ENCODE measurements around the gene PACC1.

The PACC1 gene

GRCh38 chr1:212375986-212376385, 38.7 kb downstream of the PACC1 start:
- no peaks in the 10 kb centered on the region for H3K27me3 ChIP-seq (ENCODE audit: insufficient read depth, low read length, poor library complexity)
- H3K27ac ChIP-seq (ENCODE audit: low read length) = no peak overlapping the region
- DNase-seq = no peak
- no peak overlapping the region for H3K4me2 ChIP-seq (ENCODE audit: insufficient read depth, low read length)
- no peaks in the 10 kb centered on the region; the same call in 1 of the 2 replicates for H4K20me1 ChIP-seq (ENCODE audit: insufficient read depth, low read length)
- no peaks in the 10 kb centered on the region for H3K79me2 ChIP-seq (ENCODE audit: insufficient read depth, low read length)
- TF ChIP-seq, protein P1, sequence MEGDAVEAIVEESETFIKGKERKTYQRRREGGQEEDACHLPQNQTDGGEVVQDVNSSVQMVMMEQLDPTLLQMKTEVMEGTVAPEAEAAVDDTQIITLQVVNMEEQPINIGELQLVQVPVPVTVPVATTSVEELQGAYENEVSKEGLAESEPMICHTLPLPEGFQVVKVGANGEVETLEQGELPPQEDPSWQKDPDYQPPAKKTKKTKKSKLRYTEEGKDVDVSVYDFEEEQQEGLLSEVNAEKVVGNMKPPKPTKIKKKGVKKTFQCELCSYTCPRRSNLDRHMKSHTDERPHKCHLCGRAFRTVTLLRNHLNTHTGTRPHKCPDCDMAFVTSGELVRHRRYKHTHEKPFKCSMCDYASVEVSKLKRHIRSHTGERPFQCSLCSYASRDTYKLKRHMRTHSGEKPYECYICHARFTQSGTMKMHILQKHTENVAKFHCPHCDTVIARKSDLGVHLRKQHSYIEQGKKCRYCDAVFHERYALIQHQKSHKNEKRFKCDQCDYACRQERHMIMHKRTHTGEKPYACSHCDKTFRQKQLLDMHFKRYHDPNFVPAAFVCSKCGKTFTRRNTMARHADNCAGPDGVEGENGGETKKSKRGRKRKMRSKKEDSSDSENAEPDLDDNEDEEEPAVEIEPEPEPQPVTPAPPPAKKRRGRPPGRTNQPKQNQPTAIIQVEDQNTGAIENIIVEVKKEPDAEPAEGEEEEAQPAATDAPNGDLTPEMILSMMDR (IDR thresholded peaks at IDR 0.05; ENCODE audit: borderline replicate concordance, extremely low read depth, low read length, poor library complexity, severe bottlenecking) = no peak
- no peak overlapping the region for H3K4me3 ChIP-seq (ENCODE audit: low read depth in 1 of 2, low read length in 2 of 2)
- H3K4me1 ChIP-seq (ENCODE audit: insufficient read depth, low read length) = no peaks in the 10 kb centered on the region
- no peak overlapping the region for H2AFZ ChIP-seq (ENCODE audit: low read depth, low read length)
- peaks cover 80% of the 10 kb centered on the region for H3K36me3 ChIP-seq (ENCODE audit: insufficient read depth, low read length)
- no peak for ATAC-seq (ENCODE audit: insufficient read depth, low read depth)
- H3K9ac ChIP-seq (ENCODE audit: low read depth, low read length) = no peak overlapping the region
- H3K9me3 ChIP-seq (ENCODE audit: insufficient read depth, low read length, severe bottlenecking) = no peaks in the 10 kb centered on the region

DNA sequence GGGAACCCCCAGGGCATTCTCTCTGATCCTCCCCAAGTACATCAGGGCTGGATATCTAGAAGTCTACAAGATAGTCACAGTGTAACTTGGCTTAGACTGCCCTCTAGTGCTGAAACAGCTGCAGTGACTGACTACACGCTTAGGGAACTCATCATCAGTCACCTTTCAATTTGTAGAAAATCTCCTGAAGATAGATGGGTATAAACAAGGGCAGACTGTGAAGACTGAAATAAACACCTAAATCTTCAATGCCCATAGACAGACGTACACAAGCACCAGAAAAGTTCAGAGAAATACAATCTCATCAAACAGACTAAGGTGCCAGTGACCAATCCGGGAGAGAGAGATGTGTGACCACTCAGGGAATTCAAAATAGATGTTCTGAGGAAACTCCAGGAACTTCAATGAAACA, 46.6 kb downstream of the PACC1 start:
- Histone ChIP-seq H3K79me2 (ENCODE audit: insufficient read depth, low read length) (peaks cover 5% of the 10 kb centered on the region; the same call in 1 of the 2 replicates), H2AFZ (ENCODE audit: low read depth, low read length) (no peak overlapping the region), H3K27ac (ENCODE audit: low read length) (no peak overlapping the region), H3K4me2 (ENCODE audit: insufficient read depth, low read length) (no peak overlapping the region), H3K9me3 (ENCODE audit: insufficient read depth, low read length, severe bottlenecking) (no peaks in the 10 kb centered on the region), H4K20me1 (ENCODE audit: insufficient read depth, low read length) (peaks cover 12% of the 10 kb centered on the region; the same call in 1 of the 2 replicates), H3K4me3 (ENCODE audit: low read depth in 1 of 2, low read length in 2 of 2) (no peak overlapping the region), H3K4me1 (ENCODE audit: insufficient read depth, low read length) (no peaks in the 10 kb centered on the region), H3K9ac (ENCODE audit: low read depth, low read length) (no peak overlapping the region), H3K36me3 (ENCODE audit: insufficient read depth, low read length) (peaks cover 68% of the 10 kb centered on the region), H3K27me3 (ENCODE audit: insufficient read depth, low read length, poor library complexity) (no peaks in the 10 kb centered on the region)
- peak; percentile 97 for ATAC-seq (ENCODE audit: insufficient read depth, low read depth)
- peak; percentile 64 for DNase-seq
- TF ChIP-seq EZH2 (IDR thresholded peaks at IDR 0.05; ENCODE audit: borderline replicate concordance, low read depth, low read length, severe bottlenecking) = no peak
- TF ChIP-seq, protein P1 (IDR thresholded peaks at IDR 0.05; ENCODE audit: borderline replicate concordance, extremely low read depth, low read length, poor library complexity, severe bottlenecking) = peak; percentile 93

DNA sequence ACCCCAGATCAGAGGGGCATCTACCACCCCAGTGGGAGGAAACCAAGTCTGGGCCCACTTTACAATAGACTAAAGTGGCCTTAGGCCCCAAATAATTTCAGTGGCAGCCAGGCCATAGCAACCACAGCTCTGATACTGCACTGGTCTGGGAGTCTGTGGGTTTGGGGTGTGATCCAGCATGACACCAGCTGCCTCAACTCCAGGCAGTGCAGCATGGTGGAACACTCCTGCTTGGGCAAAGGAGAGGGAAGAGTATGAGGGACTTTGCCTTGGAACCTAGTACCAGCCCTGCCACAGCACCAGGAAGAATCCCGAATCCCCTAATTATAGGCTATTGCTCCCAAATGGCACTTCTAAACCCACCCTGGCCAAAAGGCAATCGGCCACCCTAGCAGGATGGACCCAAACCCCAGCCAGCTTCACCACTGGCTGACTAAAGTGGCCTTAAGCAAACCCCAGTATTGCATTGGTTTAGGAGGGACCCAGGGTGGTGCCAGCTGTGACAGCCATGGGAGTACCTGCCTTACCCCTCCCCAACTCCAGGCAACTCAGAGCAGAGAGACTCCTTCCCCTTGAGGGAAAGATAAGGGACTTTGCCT, 47.1 kb downstream of the PACC1 start:
- TF ChIP-seq, protein P1 (IDR thresholded peaks at IDR 0.05; ENCODE audit: borderline replicate concordance, extremely low read depth, low read length, poor library complexity, severe bottlenecking) = no peak
- no peak for TF ChIP-seq EZH2 (IDR thresholded peaks at IDR 0.05; ENCODE audit: borderline replicate concordance, low read depth, low read length, severe bottlenecking)
- no peak overlapping the region for H2AFZ ChIP-seq (ENCODE audit: low read depth, low read length)
- 0 out of 3 replicates have a peak, but pooled peaks have one; percentile 8 for ATAC-seq (ENCODE audit: insufficient read depth, low read depth)

More for the DNA sequence above, 47.1 kb downstream of the PACC1 start:
- no peak overlapping the region for H3K27ac ChIP-seq (ENCODE audit: low read length)
- no peaks in the 10 kb centered on the region for H3K4me1 ChIP-seq (ENCODE audit: insufficient read depth, low read length)
- H3K4me2 ChIP-seq (ENCODE audit: insufficient read depth, low read length) = no peak overlapping the region
- H3K9ac ChIP-seq (ENCODE audit: low read depth, low read length) = no peak overlapping the region
- H3K27me3 ChIP-seq (ENCODE audit: insufficient read depth, low read length, poor library complexity) = no peaks in the 10 kb centered on the region
- H3K36me3 ChIP-seq (ENCODE audit: insufficient read depth, low read length) = peaks cover 66% of the 10 kb centered on the region
- H4K20me1 ChIP-seq (ENCODE audit: insufficient read depth, low read length) = peaks cover 12% of the 10 kb centered on the region; the same call in 1 of the 2 replicates
- no peak overlapping the region for H3K4me3 ChIP-seq (ENCODE audit: low read depth in 1 of 2, low read length in 2 of 2)
- DNase-seq = no peak
- H3K9me3 ChIP-seq (ENCODE audit: insufficient read depth, low read length, severe bottlenecking) = no peaks in the 10 kb centered on the region
- H3K79me2 ChIP-seq (ENCODE audit: insufficient read depth, low read length) = peaks cover 5% of the 10 kb centered on the region; the same call in 1 of the 2 replicates
